KMS-11 (cell line): Measurements from ENCODE around the gene RGS11.

ENCODE experiments used
- H2AFZ ChIP-seq: fragments of 200-600 bp; sonication (generic); 2 replicates; pipeline ENCODE4 v1.6.1; 2016; ENCODE audit warnings: antibody characterized with exemption, mixed run types, low read depth
- H3K27ac ChIP-seq: fragments of 200-600 bp; sonication (generic); 2 replicates; pipeline ENCODE4 v1.6.1; 2016; ENCODE audit warnings: mild to moderate bottlenecking, mixed run types
- H3K27me3 ChIP-seq: fragments of 200-600 bp; sonication (generic); 2 replicates; pipeline ENCODE4 v1.6.1; 2017; ENCODE audit warnings: mild to moderate bottlenecking, low read depth, mixed run types, moderate library complexity; ENCODE audit not compliant: insufficient read depth
- H3K36me3 ChIP-seq: fragments of 200-600 bp; sonication (generic); 2 replicates; pipeline ENCODE4 v1.6.1; 2017; ENCODE audit warnings: mild to moderate bottlenecking, mixed run types; ENCODE audit not compliant: insufficient read depth
- H3K4me1 ChIP-seq: fragments of 200-600 bp; sonication (generic); 2 replicates; pipeline ENCODE4 v1.6.1; 2016; ENCODE audit warnings: mild to moderate bottlenecking, low read depth, mixed run types; ENCODE audit not compliant: poor library complexity, severe bottlenecking
- H3K4me2 ChIP-seq: fragments of 200-600 bp; sonication (generic); 2 replicates; pipeline ENCODE4 v1.7.0; 2016; ENCODE audit warnings: mild to moderate bottlenecking, mixed run types
- H3K4me3 ChIP-seq: fragments of 200-600 bp; sonication (generic); IDR thresholded peaks from 2 replicates; pipeline ENCODE4 v1.6.1; 2017; ENCODE audit warnings: low read depth, low read length, mixed read lengths; ENCODE audit not compliant: insufficient read depth
- H3K79me2 ChIP-seq: fragments of 200-600 bp; sonication (generic); 2 replicates; pipeline ENCODE4 v1.6.1; 2016; ENCODE audit warnings: low read depth, mixed run types; ENCODE audit not compliant: insufficient read depth
- H3K9ac ChIP-seq: fragments of 200-600 bp; sonication (generic); 2 replicates; pipeline ENCODE4 v1.6.1; 2016; ENCODE audit warnings: mild to moderate bottlenecking, mixed run types
- H4K20me1 ChIP-seq: fragments of 200-600 bp; sonication (generic); 2 replicates; pipeline ENCODE4 v1.6.1; 2016; ENCODE audit warnings: mild to moderate bottlenecking, mixed run types; ENCODE audit not compliant: insufficient read depth
- TF ChIP-seq, protein P1 (sequence below): fragments of 200-600 bp; sonication (generic); conservative IDR thresholded peaks from 2 replicates; pipeline ENCODE4 v1.6.1; 2017; ENCODE audit warnings: low read depth, mild to moderate bottlenecking, antibody characterized with exemption, low read length, moderate library complexity, mixed read lengths

Gene RGS11

DNA sequence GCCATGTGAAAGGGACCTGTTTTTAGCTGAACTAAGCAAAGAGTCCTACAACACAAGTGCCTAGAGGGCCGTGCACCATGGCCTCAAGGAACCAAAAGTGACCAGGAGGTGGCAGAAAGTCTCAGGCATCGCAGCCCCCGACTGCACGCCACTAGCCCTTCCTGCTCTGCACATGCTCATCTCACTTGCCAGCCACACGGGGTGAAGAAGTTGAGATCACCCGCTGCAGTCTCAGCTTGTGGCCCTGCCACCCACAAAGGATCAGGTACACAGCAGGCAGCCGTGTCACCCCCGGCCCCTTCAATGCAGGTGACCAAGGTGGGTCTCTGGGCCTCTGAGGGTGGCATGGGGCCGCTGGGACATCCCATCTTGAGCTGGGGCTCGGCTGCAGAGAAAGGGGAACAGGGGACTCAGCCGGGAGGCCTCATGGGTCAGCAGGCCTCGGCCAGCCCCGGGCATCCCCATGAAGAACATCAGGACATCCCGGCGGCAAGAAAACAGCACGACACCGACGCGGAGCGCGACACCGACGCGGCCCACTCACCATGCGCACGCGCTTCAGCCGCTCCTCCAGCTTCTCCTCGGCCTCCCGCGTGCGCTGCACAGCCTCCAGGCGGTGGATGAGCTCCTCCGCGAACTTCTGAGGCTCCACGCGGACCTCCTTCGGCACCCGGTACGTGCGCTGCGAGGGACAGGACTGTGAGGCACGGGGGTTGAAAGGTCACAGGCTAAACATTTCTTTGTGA, 28.2 kb upstream of the RGS11 start:
- no peak overlapping the region for H2AFZ ChIP-seq
- H3K27ac ChIP-seq: no peak overlapping the region
- H3K4me2 ChIP-seq: no peak overlapping the region
- H3K79me2 ChIP-seq: no peaks in the 10 kb centered on the region
- H3K9ac ChIP-seq: no peak overlapping the region
- peaks cover 33% of the 10 kb centered on the region for H3K4me1 ChIP-seq
- H3K27me3 ChIP-seq: no peaks in the 10 kb centered on the region
- TF ChIP-seq, protein P1, sequence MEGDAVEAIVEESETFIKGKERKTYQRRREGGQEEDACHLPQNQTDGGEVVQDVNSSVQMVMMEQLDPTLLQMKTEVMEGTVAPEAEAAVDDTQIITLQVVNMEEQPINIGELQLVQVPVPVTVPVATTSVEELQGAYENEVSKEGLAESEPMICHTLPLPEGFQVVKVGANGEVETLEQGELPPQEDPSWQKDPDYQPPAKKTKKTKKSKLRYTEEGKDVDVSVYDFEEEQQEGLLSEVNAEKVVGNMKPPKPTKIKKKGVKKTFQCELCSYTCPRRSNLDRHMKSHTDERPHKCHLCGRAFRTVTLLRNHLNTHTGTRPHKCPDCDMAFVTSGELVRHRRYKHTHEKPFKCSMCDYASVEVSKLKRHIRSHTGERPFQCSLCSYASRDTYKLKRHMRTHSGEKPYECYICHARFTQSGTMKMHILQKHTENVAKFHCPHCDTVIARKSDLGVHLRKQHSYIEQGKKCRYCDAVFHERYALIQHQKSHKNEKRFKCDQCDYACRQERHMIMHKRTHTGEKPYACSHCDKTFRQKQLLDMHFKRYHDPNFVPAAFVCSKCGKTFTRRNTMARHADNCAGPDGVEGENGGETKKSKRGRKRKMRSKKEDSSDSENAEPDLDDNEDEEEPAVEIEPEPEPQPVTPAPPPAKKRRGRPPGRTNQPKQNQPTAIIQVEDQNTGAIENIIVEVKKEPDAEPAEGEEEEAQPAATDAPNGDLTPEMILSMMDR: no peak
- H3K36me3 ChIP-seq: no peaks in the 10 kb centered on the region
- H4K20me1 ChIP-seq: no peaks in the 10 kb centered on the region
- no peak overlapping the region for H3K4me3 ChIP-seq

DNA sequence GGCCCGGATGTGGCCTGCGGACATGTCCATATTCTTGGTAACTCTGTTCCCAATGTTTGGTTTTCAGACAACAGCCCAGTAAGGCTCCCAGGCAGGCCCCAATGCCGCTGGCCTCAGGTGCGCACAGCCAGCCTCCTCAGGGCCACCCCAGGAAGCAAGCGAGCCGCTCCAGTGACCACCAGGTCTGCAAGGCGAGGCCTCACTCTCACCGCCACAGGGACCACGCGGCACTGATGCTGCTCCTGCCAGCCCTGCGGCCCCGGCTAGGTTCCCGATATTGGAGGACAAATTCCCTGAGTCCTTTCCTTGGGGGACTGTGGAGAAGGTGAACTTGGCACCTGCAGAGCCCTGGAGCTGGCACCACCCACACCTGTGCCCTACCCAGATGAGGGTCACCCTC, 26.2 kb upstream of the RGS11 start:
- Histone ChIP-seq H3K9ac (no peak overlapping the region), H3K4me3 (no peak overlapping the region), H3K4me2 (no peak overlapping the region), H4K20me1 (no peaks in the 10 kb centered on the region), H2AFZ (no peak overlapping the region), H3K4me1 (peaks cover 14% of the 10 kb centered on the region), H3K36me3 (no peaks in the 10 kb centered on the region), H3K27ac (no peak overlapping the region), H3K79me2 (no peaks in the 10 kb centered on the region), H3K27me3 (no peaks in the 10 kb centered on the region)
- TF ChIP-seq, protein P1: no peak

DNA sequence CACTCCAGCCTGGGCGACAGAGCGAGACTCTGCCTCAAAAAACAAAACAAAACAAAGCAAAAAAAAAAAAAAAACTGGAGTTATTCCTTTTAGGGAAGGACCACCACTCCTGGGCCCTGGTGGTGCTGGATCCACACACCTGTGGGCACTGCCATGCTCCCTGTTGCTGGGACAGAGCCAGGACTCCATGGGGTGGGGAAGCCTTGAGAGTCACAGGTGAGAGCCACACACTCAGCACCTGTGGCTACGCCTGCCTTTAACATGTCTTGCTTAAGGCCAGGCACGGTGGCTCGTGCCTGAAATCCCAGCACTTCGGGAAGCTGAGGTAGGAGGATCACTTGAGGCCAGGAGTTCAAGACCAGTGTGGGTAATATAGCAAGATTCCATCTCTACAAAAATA, 25.5 kb upstream of the RGS11 start:
- H3K36me3 ChIP-seq: no peaks in the 10 kb centered on the region

DNA sequence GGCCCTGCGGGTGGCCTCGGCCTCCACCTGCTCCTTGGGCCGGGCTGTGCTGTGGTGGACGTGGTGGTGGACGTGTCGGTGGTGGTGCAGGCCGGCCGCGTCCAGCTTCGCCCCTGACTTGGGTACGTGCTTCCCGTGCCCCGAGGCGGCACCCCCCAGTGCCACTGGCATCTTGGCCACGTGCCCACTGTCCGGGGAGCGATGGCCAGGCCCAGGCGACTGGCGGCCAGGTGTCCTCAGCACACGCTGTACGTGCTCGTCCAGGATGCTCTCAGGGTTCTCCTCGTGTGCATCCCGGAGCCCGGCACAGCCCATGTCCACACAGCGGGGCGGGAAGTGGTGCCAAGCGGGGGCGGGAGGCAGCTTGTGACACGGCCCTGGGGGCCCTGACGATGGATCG, 22.1 kb upstream of the RGS11 start:
- H3K27me3 ChIP-seq: no peaks in the 10 kb centered on the region
- no peak overlapping the region for H3K4me2 ChIP-seq
- no peak overlapping the region for H3K27ac ChIP-seq
- H3K4me3 ChIP-seq: no peak overlapping the region
- H3K79me2 ChIP-seq: no peaks in the 10 kb centered on the region
- H2AFZ ChIP-seq: no peak overlapping the region
- H3K4me1 ChIP-seq: no peaks in the 10 kb centered on the region
- no peaks in the 10 kb centered on the region for H3K36me3 ChIP-seq
- H4K20me1 ChIP-seq: no peaks in the 10 kb centered on the region
- no peak overlapping the region for H3K9ac ChIP-seq
- TF ChIP-seq, protein P1: no peak

More for the DNA sequence above, 25.5 kb upstream of the RGS11 start:
- no peak overlapping the region for H3K4me3 ChIP-seq
- no peaks in the 10 kb centered on the region for H4K20me1 ChIP-seq
- H3K27ac ChIP-seq: no peak overlapping the region
- no peak overlapping the region for H3K9ac ChIP-seq
- no peak overlapping the region for H3K4me2 ChIP-seq
- H3K4me1 ChIP-seq: peaks cover 6% of the 10 kb centered on the region
- TF ChIP-seq, protein P1: no peak
- H2AFZ ChIP-seq: no peak overlapping the region
- no peaks in the 10 kb centered on the region for H3K79me2 ChIP-seq
- H3K27me3 ChIP-seq: no peaks in the 10 kb centered on the region
